Measurements from ENCODE around the gene KCNQ1. TPM values are rescaled to one million over a fixed set of nuclear protein-coding genes. Genes with fewer than 3 reads are reported as not detected.

The KCNQ1 gene
- total and polyA plus RNA-seq, 2 of the 13 experiments (the other 11 are each of a cell fraction or from before 2014, with no cell fraction given): 0.02 to 0.08 TPM

GRCh38 chr11:2420502-2421225 lies 24.1 kb upstream of the KCNQ1 start (continued):
- TF ChIP-seq ZNF407 (CRISPR knock-in tag; IDR thresholded peaks at IDR 0.05; ENCODE audit: not compliant biosample characterization): no peak
- TF ChIP-seq NFE2 (CRISPR knock-in tag; IDR thresholded peaks at IDR 0.05): no peak
- no peak for TF ChIP-seq SMARCE1 (IDR thresholded peaks at IDR 0.05; ENCODE audit: borderline replicate concordance)
- TF ChIP-seq FLYWCH1 (CRISPR knock-in tag; IDR thresholded peaks at IDR 0.05): no peak
- TF ChIP-seq DMAP1 (CRISPR knock-in tag; IDR thresholded peaks at IDR 0.05): no peak
- TF ChIP-seq TOE1 (CRISPR knock-in tag; IDR thresholded peaks at IDR 0.05): no peak
- TF ChIP-seq RFXAP (CRISPR knock-in tag; IDR thresholded peaks at IDR 0.05; ENCODE audit: borderline replicate concordance): peak; percentile 42; the same call in 1 of the 2 replicates
- no peak for TF ChIP-seq ZNF546 (CRISPR knock-in tag; conservative IDR thresholded peaks at IDR 0.05)
- no peak for TF ChIP-seq FUBP1 (CRISPR knock-in tag; IDR thresholded peaks at IDR 0.05; ENCODE audit: borderline replicate concordance)
- no peak for TF ChIP-seq ZFAT (CRISPR knock-in tag; conservative IDR thresholded peaks at IDR 0.05)
- no peak for TF ChIP-seq RBFOX2 (IDR thresholded peaks at IDR 0.05; ENCODE audit: low read depth, low read length)
- TF ChIP-seq ZBTB39 (CRISPR knock-in tag; IDR thresholded peaks at IDR 0.05): no peak
- TF ChIP-seq ZNF605 (CRISPR knock-in tag; IDR thresholded peaks at IDR 0.05): no peak
- no peak for TF ChIP-seq EP300 (IDR thresholded peaks at IDR 0.05; ENCODE audit: low read depth in 2 of 2, low read length in 2 of 2)
- no peak for TF ChIP-seq EP300 (CRISPR knock-in tag; IDR thresholded peaks at IDR 0.05; ENCODE audit: borderline replicate concordance)

All from HepG2 (cell line).